Heart right ventricle (tissue), 16 donors: ENCODE data around the gene IKBKE. TPM values are rescaled to one million over a fixed set of nuclear protein-coding genes. Genes with fewer than 3 reads are reported as not detected.

ENCODE experiments used
- ATAC-seq, 8 donors: fragments of 200-7000 bp; cut with Tn5 transposase; one replicate each; pipeline ENCODE4 v1.9.1; 2020; ENCODE audit warnings: mild to moderate bottlenecking in 8 of 8, moderate library complexity in 8 of 8, moderate number of reproducible peaks in 1 of 8
- DNase-seq, 2 donors: peaks; one replicate each; pipeline ENCODE4 v3.0.0-alpha.2; 2020
- H3K27ac ChIP-seq, 10 donors: fragments of 200-600 bp; sonication (generic) in 2 of 10; one replicate each; pipeline versions ENCODE4 v1.5.0 to v1.8.0; 2020 to 2022; ENCODE audit warnings: mild to moderate bottlenecking in 3 of 10
- H3K27me3 ChIP-seq, 7 donors: fragments of 200-600 bp; one replicate each; pipeline ENCODE4 v1.8.0; 2021 to 2022; ENCODE audit warnings: mild to moderate bottlenecking in 2 of 7
- H3K36me3 ChIP-seq, 9 donors: fragments of 200-600 bp; sonication (generic) in 1 of 9; one replicate each; pipeline versions ENCODE4 v1.5.0 to v1.8.0; 2020 to 2022; ENCODE audit warnings: mild to moderate bottlenecking in 2 of 9
- H3K4me1 ChIP-seq, 9 donors: fragments of 200-600 bp; sonication (generic) in 1 of 9; one replicate each; pipeline versions ENCODE4 v1.5.0 to v1.8.0; 2020 to 2022; ENCODE audit warnings: mild to moderate bottlenecking in 4 of 9
- H3K4me3 ChIP-seq, 10 donors: fragments of 200-600 bp; sonication (generic) in 2 of 10; one replicate each; pipeline versions ENCODE4 v1.5.0 to v1.8.0; 2020 to 2022; ENCODE audit warnings: mild to moderate bottlenecking in 7 of 10, moderate library complexity in 2 of 10
- H3K9me3 ChIP-seq, 11 donors: fragments of 200-600 bp in 10 of 11; sonication (generic) in 2 of 11; one replicate each; pipeline versions ENCODE4 v1.5.0 to v1.8.0; 2013 to 2022; ENCODE audit warnings: mild to moderate bottlenecking in 2 of 11, control low read depth in 1 of 11, moderate library complexity in 1 of 11
- CTCF ChIP-seq, 9 donors: fragments of 200-600 bp; sonication (generic) in 2 of 9; IDR thresholded peaks; one replicate each; pipeline versions ENCODE4 v1.5.0 to v1.8.0; 2021 to 2022; ENCODE audit warnings: antibody characterized with exemption in 9 of 9, mild to moderate bottlenecking in 5 of 9, moderate library complexity in 1 of 9
- WGBS, 2 donors: extraction: QIAGEN DNeasy Blood & Tissue Kit; methylation state at CpG; one replicate each; pipeline ENCODE4 v1.1.7; 2013; ENCODE audit warnings: inconsistent platforms in 1 of 2; 5-methylcytosine and 5-hydroxymethylcytosine counted together
- intact Hi-C, 10 donors: fragments of 100-400 bp; cut with DNase I; formaldehyde crosslinking; loops; one replicate each; pipeline versions ENCODE4 v1.11.1 to v1.14.2; 2022
- polyA plus RNA-seq, 2 donors: library from polyadenylated mRNA; stranded (reverse); fragments of 200-250 nt; gene quantifications; one replicate each; pipeline ENCODE4 v1.2.3, GENCODE V29; 2013
- total RNA-seq, 10 donors: library from RNA; stranded (reverse); fragmentation: NEBNext Ultra II Directional in 3 of 10; extraction: Animal tissue kit (Norgen Biotek cat#: 25700) in 3 of 10; gene quantifications; one replicate each; pipeline versions ENCODE4 v1.2.1 to v1.2.4, GENCODE V29; 2021 to 2023
- donor health status: Arrhythmogenic right ventricular cardiomyopathy.
- donor health status: ischemic (EF 13 %, LVEDD 7.1; RV severe dilation, severe dysfunction).
- donor health status: healthy with polysubstance abuse.
- donor health status: DM: no; HTN: yes; CAD: no.
- donor health status: DM: no; HTN: no; CAD: no.
- donor health status: ischemic (EF 25% LVEDD 6.9; RV normal size, moderate dysfunction).
- donor health status: ischemic (EF 25% LVEDD 5.7; RV mildly dilated, moderate dysfunction).
- donor health status: healthy.
- donor health status: DM: yes; HTN: yes; CAD: no.
- donor health status: Ischemic cardiomyopathy.
- donor health status: ischemic (EF 35%, LVEDD 5.7; RV mildly dilated, moderate dysfunction).
- donor health status: nonischemic (EF 11% LVEDD 7.7; RV severe dilation, severe dysfunction).
- donor health status: DM: yes; HTN: yes; CAD: no.
- donor health status: PGD.
- donor health status: ischemic (EF 29% LVEDD 5.4; RV normal size, mild dysfunction).
- donor health status: nonischemic (EF 23%, LVEDD 6.1; RV moderate dilation, normal function).

Gene IKBKE
- total and polyA plus RNA-seq, 12 donors = 0.29 to 5.4 (median 0.79) TPM

DNA sequence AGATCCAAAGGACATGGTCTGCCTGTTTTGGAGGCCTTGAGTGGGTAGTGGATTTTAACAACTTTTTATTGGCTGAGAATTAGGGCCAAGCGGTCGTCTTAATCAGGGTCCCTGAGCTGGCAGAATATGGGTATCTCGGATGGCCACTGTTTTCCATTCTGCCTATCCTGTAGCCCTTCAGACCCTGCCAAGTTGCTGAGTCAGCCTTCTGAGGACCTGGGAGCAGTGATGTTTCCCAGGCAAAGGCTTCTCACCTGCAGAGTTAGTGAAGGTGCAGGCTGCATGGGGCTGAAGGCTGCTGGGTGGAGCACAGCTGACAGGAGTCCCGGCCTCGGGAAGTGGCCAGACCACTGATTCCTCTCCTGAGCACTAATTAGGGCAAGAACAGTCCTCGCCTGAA is 48.5 kb downstream of the IKBKE start:
- Histone ChIP-seq H3K27ac (no peak overlapping the region), H3K27me3 (peaks cover 0 to 4% (median 0%) of the 10 kb centered on the region in 7 donors), H3K4me3 (no peak overlapping the region), H3K9me3 (no peaks in the 10 kb centered on the region), H3K36me3 (no peaks in the 10 kb centered on the region), H3K4me1 (peaks cover 0 to 26% (median 6%) of the 10 kb centered on the region in 9 donors)
- WGBS, 2 donors = 87 to 92% methylated on average over 6 of the region's 6 CpGs
- DNase-seq (no peak), ATAC-seq (no peak)
- intact Hi-C loops = no loop called here
- TF ChIP-seq CTCF (IDR thresholded peaks at IDR 0.05) = no peak

- no peak overlapping the region for H3K4me3 ChIP-seq
- DNase-seq = no peak
- peaks cover 0 to 4% (median 0%) of the 10 kb centered on the region in 7 donors for H3K27me3 ChIP-seq
- no peaks in the 10 kb centered on the region for H3K36me3 ChIP-seq
- no peak for TF ChIP-seq CTCF (IDR thresholded peaks at IDR 0.05)
- peaks cover 0 to 13% (median 0%) of the 10 kb centered on the region in 9 donors for H3K4me1 ChIP-seq
- intact Hi-C loops = no loop called here
- 69 to 70% methylated on average over 5 of the region's 5 CpGs for WGBS, 2 donors
- H3K9me3 ChIP-seq = no peaks in the 10 kb centered on the region
- no peak overlapping the region for H3K27ac ChIP-seq
- ATAC-seq = no peak
Measured at GRCh38 chr1:206521127-206521526, 50.9 kb downstream of the IKBKE start.

DNA sequence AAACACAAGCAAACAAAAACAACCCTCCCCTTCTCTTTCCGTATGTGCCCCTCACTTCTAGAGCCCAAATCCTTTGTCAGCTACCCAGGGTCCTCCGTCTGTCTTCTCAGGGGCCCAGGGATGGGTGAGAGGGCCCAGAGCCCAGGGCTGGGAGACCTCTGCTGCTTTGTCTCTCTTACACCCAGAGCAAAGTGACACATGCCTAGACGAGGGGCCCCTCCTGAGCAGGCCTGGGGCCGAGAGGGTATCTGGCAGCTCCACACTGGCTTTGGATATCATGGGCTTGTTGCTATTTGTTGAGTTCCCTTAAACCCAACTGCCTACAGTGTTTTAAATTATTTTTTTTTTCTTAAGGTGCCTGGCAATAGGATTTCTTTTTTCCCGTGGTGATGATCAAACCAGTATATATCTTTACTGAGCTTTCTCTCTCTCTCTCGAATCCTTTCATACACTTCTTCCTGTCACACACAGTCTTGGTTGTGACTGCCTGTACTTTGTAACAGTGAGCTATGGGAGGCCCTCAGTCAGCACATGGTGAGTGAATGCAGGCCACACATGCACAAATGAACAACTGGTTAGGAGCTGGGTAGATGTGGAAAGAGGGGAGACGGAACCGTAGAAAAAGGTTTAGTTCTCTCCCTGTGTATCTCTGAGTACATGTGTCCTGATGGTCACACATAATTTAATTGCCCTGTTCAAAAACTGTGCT is 51.6 kb downstream of the IKBKE start:
- no peak for TF ChIP-seq CTCF (IDR thresholded peaks at IDR 0.05)
- peak in 6 of 8 donors; percentile 34 to 81 (median 67) for ATAC-seq
- H3K27ac ChIP-seq = no peak overlapping the region
- no peak for DNase-seq
- WGBS, 2 donors = 55 to 62% methylated on average over 8 of the region's 8 CpGs
- intact Hi-C loops = no loop called here
- peaks cover 0 to 13% (median 0%) of the 10 kb centered on the region in 9 donors for H3K4me1 ChIP-seq
- H3K27me3 ChIP-seq = peaks cover 0 to 4% (median 0%) of the 10 kb centered on the region in 7 donors
- H3K9me3 ChIP-seq = no peaks in the 10 kb centered on the region
- H3K36me3 ChIP-seq = no peaks in the 10 kb centered on the region
- H3K4me3 ChIP-seq = no peak overlapping the region

DNA sequence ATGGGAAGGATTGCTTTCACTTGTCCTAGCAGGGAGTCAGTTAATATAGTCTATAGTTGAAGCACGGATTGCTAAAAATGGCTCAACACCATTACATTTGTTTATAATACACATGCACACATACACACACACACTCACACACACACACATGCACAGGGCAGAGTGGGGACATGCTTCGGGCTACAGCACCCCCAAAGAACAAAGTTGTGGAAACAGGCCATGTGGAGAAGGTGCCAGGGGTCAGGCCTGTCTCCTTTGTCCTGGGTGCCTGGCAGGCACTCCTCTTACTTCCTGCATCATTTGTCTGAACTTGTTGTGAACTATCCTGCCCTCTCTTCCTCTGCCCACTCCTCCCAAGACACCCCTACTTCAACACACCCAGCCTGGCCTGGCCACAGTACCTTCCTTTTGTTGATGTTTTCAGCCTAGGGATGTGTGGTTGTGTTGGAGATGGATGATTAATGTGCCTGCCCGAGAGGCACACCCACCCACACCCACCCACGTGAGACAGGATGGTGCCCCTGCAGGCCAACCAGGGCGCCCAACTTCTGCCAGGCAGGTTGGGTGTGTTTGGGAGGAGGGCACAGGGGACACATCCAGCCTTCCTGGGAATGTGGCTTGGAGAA is 54.6 kb downstream of the IKBKE start:
- H3K27me3 ChIP-seq = no peaks in the 10 kb centered on the region
- H3K4me3 ChIP-seq = no peak overlapping the region
- H3K9me3 ChIP-seq = no peaks in the 10 kb centered on the region
- intact Hi-C loops = no loop called here
- TF ChIP-seq CTCF (IDR thresholded peaks at IDR 0.05) = no peak
- DNase-seq (no peak), ATAC-seq (no peak)
- H3K4me1 ChIP-seq = peaks cover 0 to 13% (median 0%) of the 10 kb centered on the region in 9 donors
- no peak overlapping the region for H3K27ac ChIP-seq
- 74 to 84% methylated on average over 5 of the region's 5 CpGs for WGBS, 2 donors
- H3K36me3 ChIP-seq = no peaks in the 10 kb centered on the region
